HUES48 (cell line): ENCODE data around the gene POM121.
"Not testable (repeated sequence)": the region's sequence is repeated elsewhere in the genome, so short reads cannot be mapped to it uniquely, and the experiment has no call there.

Experiments
- H3K27ac ChIP-seq: one replicate; pipeline ENCODE4 v1.7.0; 2013; ENCODE audit warnings: low read depth, low read length, inconsistent platforms
- H3K27me3 ChIP-seq: 2 replicates; pipeline ENCODE4 v1.6.1; 2013; ENCODE audit warnings: mild to moderate bottlenecking, low read length; ENCODE audit not compliant: control insufficient read depth, insufficient read depth
- H3K36me3 ChIP-seq: 2 replicates; pipeline ENCODE4 v1.6.1; 2013; ENCODE audit warnings: low read length; ENCODE audit not compliant: control insufficient read depth, insufficient read depth
- H3K4me1 ChIP-seq: 2 replicates; pipeline ENCODE4 v1.6.1; 2013; ENCODE audit warnings: mild to moderate bottlenecking, low read length; ENCODE audit not compliant: control insufficient read depth, insufficient read depth
- H3K4me3 ChIP-seq: 2 replicates; pipeline ENCODE4 v1.5.1; 2013; ENCODE audit warnings: mild to moderate bottlenecking, low read depth, low read length
- H3K9ac ChIP-seq: 2 replicates; pipeline ENCODE4 v1.6.1; 2013; ENCODE audit warnings: mild to moderate bottlenecking, low read depth, low read length, moderate library complexity
- H3K9me3 ChIP-seq: 2 replicates; pipeline ENCODE4 v1.6.1; 2013; ENCODE audit warnings: low read length; ENCODE audit not compliant: control insufficient read depth, insufficient read depth

Gene POM121

GRCh38 chr7:72924386-72924732, 536 bp upstream of the POM121 start:
- peak overlapping the region; percentile 99 for H3K9ac ChIP-seq
- H3K36me3 ChIP-seq, result peaks cover 32% of the 10 kb centered on the region
- H3K27ac ChIP-seq, result peak overlapping the region; percentile 96
- no peaks in the 10 kb centered on the region for H3K27me3 ChIP-seq
- peak overlapping the region; percentile 100 for H3K4me3 ChIP-seq
- H3K9me3 ChIP-seq, result no peaks in the 10 kb centered on the region
- H3K4me1 ChIP-seq, result peaks cover 4% of the 10 kb centered on the region; the same call in 1 of the 2 replicates

- H3K9me3 ChIP-seq, result no peaks in the 10 kb centered on the region
- H3K4me3 ChIP-seq, result peak overlapping the region; percentile 100
- H3K27me3 ChIP-seq, result no peaks in the 10 kb centered on the region
- peaks cover 43% of the 10 kb centered on the region for H3K36me3 ChIP-seq
- peak overlapping the region; percentile 96 for H3K27ac ChIP-seq
- peak overlapping the region; percentile 99 for H3K9ac ChIP-seq
- peaks cover 4% of the 10 kb centered on the region; the same call in 1 of the 2 replicates for H3K4me1 ChIP-seq
Measured at GRCh38 chr7:72925546-72926120, 738 bp downstream of the POM121 start.

DNA sequence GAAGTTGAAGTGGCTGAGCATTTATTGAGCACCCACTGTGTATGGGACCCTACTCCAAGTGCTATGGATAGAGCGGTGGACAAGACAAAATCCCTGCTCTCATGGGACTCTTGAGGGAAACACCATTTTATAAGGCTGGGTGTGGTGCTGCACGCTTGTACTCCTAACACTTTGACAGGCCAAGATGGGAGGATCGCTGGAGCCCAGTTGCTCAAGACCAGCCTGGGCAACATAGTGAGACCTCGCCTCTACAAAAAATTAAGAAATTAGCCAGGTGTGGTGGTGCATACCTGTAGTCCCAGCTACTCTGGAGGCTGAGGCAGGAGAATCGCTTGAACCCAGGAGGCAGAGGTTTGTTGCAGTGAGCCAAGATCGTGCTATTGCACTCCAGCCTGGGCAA, 2.9 kb downstream of the POM121 start:
- H3K4me3 ChIP-seq, H3K27ac ChIP-seq, H3K27me3 ChIP-seq, H3K4me1 ChIP-seq, H3K9me3 ChIP-seq, H3K9ac ChIP-seq: not testable (repeated sequence)
- peaks cover 59% of the 10 kb centered on the region for H3K36me3 ChIP-seq

DNA sequence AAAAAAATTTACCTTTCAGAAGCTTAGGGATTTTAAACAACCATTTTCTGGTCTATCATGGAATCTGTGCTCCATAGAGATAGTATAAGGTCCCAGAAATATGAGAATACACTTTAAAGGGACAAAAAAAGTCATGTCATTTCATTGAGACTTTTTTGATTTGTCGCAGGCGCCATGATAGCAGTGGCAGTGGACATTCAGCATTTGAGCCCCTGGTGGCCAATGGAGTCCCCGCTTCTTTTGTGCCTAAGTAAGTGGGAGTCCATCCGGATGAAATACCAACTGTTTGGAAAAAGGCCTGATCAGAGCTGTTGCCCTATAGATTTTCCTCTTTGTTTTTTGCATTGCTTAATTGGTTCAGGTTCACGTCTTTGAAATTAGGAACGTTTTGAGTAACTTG, 3.3 kb downstream of the POM121 start:
- H3K4me1 ChIP-seq, H3K9ac ChIP-seq, H3K9me3 ChIP-seq, H3K27ac ChIP-seq, H3K4me3 ChIP-seq, H3K27me3 ChIP-seq: not testable (repeated sequence)
- H3K36me3 ChIP-seq, result peaks cover 59% of the 10 kb centered on the region

- H3K27me3 ChIP-seq, H3K9me3 ChIP-seq, H3K27ac ChIP-seq: not testable (repeated sequence)
Measured at GRCh38 chr7:72942022-72942705, 17.3 kb downstream of the POM121 start.

DNA sequence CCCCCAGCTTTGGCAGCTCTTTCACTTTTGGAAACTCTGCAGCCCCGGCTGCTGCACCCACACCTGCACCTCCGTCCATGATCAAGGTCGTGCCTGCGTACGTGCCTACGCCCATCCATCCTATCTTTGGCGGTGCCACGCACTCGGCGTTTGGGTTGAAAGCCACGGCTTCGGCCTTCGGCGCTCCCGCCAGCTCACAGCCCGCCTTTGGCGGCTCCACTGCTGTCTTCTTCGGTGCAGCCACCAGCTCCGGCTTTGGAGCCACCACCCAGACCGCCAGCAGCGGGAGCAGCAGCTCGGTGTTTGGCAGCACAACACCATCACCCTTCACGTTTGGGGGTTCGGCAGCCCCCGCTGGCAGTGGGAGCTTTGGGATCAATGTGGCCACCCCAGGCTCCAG, 18.1 kb downstream of the POM121 start:
- not testable (repeated sequence) for H3K27me3 ChIP-seq, H3K4me1 ChIP-seq, H3K9ac ChIP-seq, H3K9me3 ChIP-seq, H3K4me3 ChIP-seq, H3K27ac ChIP-seq
- H3K36me3 ChIP-seq, result peaks cover 21% of the 10 kb centered on the region

More at GRCh38 chr7:72942022-72942705, 17.3 kb downstream of the POM121 start:
- H3K4me3 ChIP-seq, H3K4me1 ChIP-seq, H3K9ac ChIP-seq: not testable (repeated sequence)
- peaks cover 23% of the 10 kb centered on the region for H3K36me3 ChIP-seq

- H3K27ac ChIP-seq, H3K4me3 ChIP-seq, H3K9me3 ChIP-seq, H3K27me3 ChIP-seq, H3K4me1 ChIP-seq, H3K9ac ChIP-seq: not testable (repeated sequence)
- peaks cover 19% of the 10 kb centered on the region for H3K36me3 ChIP-seq
Measured at GRCh38 chr7:72944937-72945336, 20.0 kb downstream of the POM121 start.

- not testable (repeated sequence) for H3K9ac ChIP-seq, H3K27ac ChIP-seq, H3K4me1 ChIP-seq, H3K9me3 ChIP-seq, H3K27me3 ChIP-seq, H3K4me3 ChIP-seq
- H3K36me3 ChIP-seq, result peaks cover 19% of the 10 kb centered on the region
Measured at GRCh38 chr7:72945597-72945996, 20.7 kb downstream of the POM121 start.

- not testable (repeated sequence) for H3K9me3 ChIP-seq, H3K4me1 ChIP-seq, H3K27ac ChIP-seq, H3K9ac ChIP-seq, H3K27me3 ChIP-seq, H3K4me3 ChIP-seq
- peaks cover 19% of the 10 kb centered on the region for H3K36me3 ChIP-seq
Measured at GRCh38 chr7:72946130-72946745, 21.3 kb downstream of the POM121 start.

DNA sequence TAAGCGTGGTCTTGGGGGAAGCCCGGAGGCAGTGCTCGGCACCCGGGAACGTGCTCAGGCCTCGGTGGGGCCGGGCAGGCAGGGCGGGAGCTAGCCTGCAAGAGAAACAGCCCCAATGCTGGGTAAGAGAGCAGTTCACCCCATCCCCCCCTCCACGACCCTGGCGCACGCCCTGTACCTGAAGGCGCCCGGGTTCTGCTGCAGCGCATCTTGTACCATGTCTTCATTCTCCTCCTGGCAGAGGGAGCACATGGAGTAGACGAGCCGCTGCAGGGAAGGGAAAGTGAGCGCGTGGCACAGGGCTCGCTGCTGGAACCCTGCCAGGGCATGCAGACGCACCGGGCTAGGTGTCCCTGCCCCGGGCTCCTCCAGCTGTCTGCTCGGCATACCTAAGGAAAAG, 23.8 kb downstream of the POM121 start:
- H3K9ac ChIP-seq, H3K9me3 ChIP-seq, H3K27ac ChIP-seq, H3K27me3 ChIP-seq, H3K4me1 ChIP-seq, H3K4me3 ChIP-seq: not testable (repeated sequence)
- peaks cover 19% of the 10 kb centered on the region for H3K36me3 ChIP-seq

DNA sequence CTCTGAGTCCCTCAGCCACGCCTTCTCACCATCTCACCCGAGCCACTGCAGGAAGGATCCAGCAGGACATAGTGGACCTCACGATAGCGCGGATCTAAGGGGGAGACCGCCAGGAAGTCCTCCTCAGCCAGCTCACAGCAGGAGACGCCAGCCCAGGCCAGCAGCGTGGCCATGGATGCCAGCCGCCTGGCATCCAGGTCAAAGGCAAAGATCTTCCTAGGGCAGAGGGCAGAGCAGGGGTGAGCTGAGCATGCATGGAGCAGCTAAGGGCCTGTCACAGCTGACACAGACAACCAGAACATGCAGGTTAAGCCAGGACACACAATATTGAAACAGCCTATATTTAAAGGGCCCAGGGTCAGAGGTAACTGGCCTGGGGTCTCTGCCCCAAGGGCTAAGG, 24.4 kb downstream of the POM121 start:
- H3K4me3 ChIP-seq, H3K27ac ChIP-seq, H3K9ac ChIP-seq, H3K4me1 ChIP-seq, H3K9me3 ChIP-seq, H3K27me3 ChIP-seq: not testable (repeated sequence)
- peaks cover 19% of the 10 kb centered on the region for H3K36me3 ChIP-seq
